Adrenal gland (tissue), 12 donors: ENCODE data around the gene DNAAF2. TPM values are rescaled to one million over a fixed set of nuclear protein-coding genes. Genes with fewer than 3 reads are reported as not detected.
"Not testable (repeated sequence)": the region's sequence is repeated elsewhere in the genome, so short reads cannot be mapped to it uniquely, and the experiment has no call there.

Experiments used
- DNase-seq, 7 donors: peaks; one replicate each; pipeline ENCODE4 v3.0.0-alpha.2; 2019 to 2020
- H3K27ac ChIP-seq, 5 donors: fragments of 200-600 bp; sonication (generic) in 4 of 5; 1 replicate in 3 of 5; 2 replicates in 2 of 5; pipeline versions ENCODE4 v1.5.1 to v1.8.0; 2016 to 2020; ENCODE audit warnings: mild to moderate bottlenecking in 1 of 5
- H3K27me3 ChIP-seq: fragments of 200-600 bp; 2 replicates; pipeline ENCODE4 v1.8.0; 2021
- H3K36me3 ChIP-seq, 2 donors: fragments of 200-600 bp; replicated peaks in 1 of 2; 1 replicate in 1 of 2; 2 replicates in 1 of 2; pipeline versions ENCODE4 v1.5.1 to v1.8.0; 2018 to 2022
- H3K4me1 ChIP-seq, 2 donors: fragments of 200-600 bp; replicated peaks in 1 of 2; 1 replicate in 1 of 2; 2 replicates in 1 of 2; pipeline versions ENCODE4 v1.5.1 to v1.8.0; 2018 to 2021
- H3K4me3 ChIP-seq, 4 donors: fragments of 200-600 bp; sonication (generic) in 3 of 4; one replicate each; pipeline ENCODE4 v1.5.1; 2016 to 2018
- H3K9me3 ChIP-seq, 3 donors: fragments of 200-600 bp; sonication (generic) in 1 of 3; replicated peaks in 1 of 3; 1 replicate in 2 of 3; 2 replicates in 1 of 3; pipeline versions ENCODE4 v1.5.1 to v1.8.0; 2016 to 2021
- CTCF ChIP-seq, 6 experiments: fragments of 450-650 bp in 4 of 6; fragments of 200-600 bp in 2 of 6; sonication (generic) in 1 of 6; IDR thresholded peaks; 1 replicate in 5 of 6; 2 replicates in 1 of 6; pipeline versions ENCODE4 v1.5.1 to v1.8.0; 2016 to 2021; ENCODE audit warnings: antibody characterized with exemption in 6 of 6, mild to moderate bottlenecking in 2 of 6, moderate library complexity in 1 of 6
- POLR2A ChIP-seq, 2 donors: fragments of 450-650 bp; IDR thresholded peaks; one replicate each; pipeline ENCODE4 v1.6.1; 2017; ENCODE audit warnings: antibody characterized with exemption in 2 of 2, mild to moderate bottlenecking in 2 of 2, moderate library complexity in 1 of 2
- WGBS, 4 donors: extraction: QIAGEN DNeasy Blood & Tissue Kit in 2 of 4; methylation state at CpG; one replicate each; pipeline versions ENCODE4 v1.1.5 to v1.1.7; 2013 to 2017; 5-methylcytosine and 5-hydroxymethylcytosine counted together
- intact Hi-C, 2 donors: fragments of 100-400 bp; cut with DNase I; formaldehyde crosslinking; loops; one replicate each; pipeline versions ENCODE4 v1.14.1 to v1.15.0; 2022 to 2023
- polyA plus RNA-seq, 3 donors: library from polyadenylated mRNA; stranded (reverse); fragments of 200-250 nt in 2 of 3; fragments of 350-450 nt in 1 of 3; fragmentation: Illumina TruSeq in 1 of 3; extraction: RNeasy Lipid Tissue Mini Kit (QIAGEN cat#74804) in 1 of 3; gene quantifications; one replicate each; pipeline ENCODE4 v1.2.3, GENCODE V29; 2013 to 2014
- total RNA-seq, 9 donors: library from RNA; depleted of rRNA in 4 of 9; stranded (reverse); fragments of >200 nt in 4 of 9; fragments of 120-200 nt in 1 of 9; fragmentation: NEBNext Ultra II Directional in 1 of 9; extraction: Animal tissue kit (Norgen Biotek cat#: 25700) in 1 of 9; gene quantifications; one replicate each; pipeline versions ENCODE4 v1.1.0 to v1.2.4, GENCODE V29; 2013 to 2023
- donor health status: healthy with polysubstance abuse.
- donor health status: Bipolar disorder and iron deficiency.
- donor health status: DM: yes; HTN: yes; CAD: no.
- donor health status: DM: no; HTN: no; CAD: no.
- donor health status: DM: no; HTN: no; CAD: no.
- donor health status: DM: yes; HTN: yes; CAD: no.

DNAAF2 gene
- total and polyA plus RNA-seq, 12 donors: 4.2 to 11.7 (median 7.3) TPM

GRCh38 chr14:49673586-49673985, 38.5 kb upstream of the DNAAF2 start:
- H3K4me3 ChIP-seq: no peak overlapping the region
- TF ChIP-seq CTCF (IDR thresholded peaks at IDR 0.05) (no peak), POLR2A (IDR thresholded peaks at IDR 0.05) (no peak)
- H3K27me3 ChIP-seq: no peaks in the 10 kb centered on the region
- H3K9me3 ChIP-seq: no peaks in the 10 kb centered on the region
- no peaks in the 10 kb centered on the region for H3K36me3 ChIP-seq
- DNase-seq: no peak
- no peak overlapping the region for H3K27ac ChIP-seq
- intact Hi-C loops: no loop called here
- no peaks in the 10 kb centered on the region for H3K4me1 ChIP-seq
- 96 to 97% (median 97%) methylated on average over 2 of the region's 2 CpGs for WGBS, 4 donors

GRCh38 chr14:49670475-49670874, 35.4 kb upstream of the DNAAF2 start:
- no peaks in the 10 kb centered on the region for H3K9me3 ChIP-seq
- no peak for TF ChIP-seq CTCF (IDR thresholded peaks at IDR 0.05)
- no peaks in the 10 kb centered on the region for H3K36me3 ChIP-seq
- H3K27me3 ChIP-seq: no peaks in the 10 kb centered on the region
- no peak overlapping the region for H3K27ac ChIP-seq
- no peak overlapping the region for H3K4me3 ChIP-seq
- no peaks in the 10 kb centered on the region for H3K4me1 ChIP-seq
- DNase-seq: no peak
- intact Hi-C loops: no loop called here

GRCh38 chr14:49659526-49660455, 24.7 kb upstream of the DNAAF2 start:
- Histone ChIP-seq H3K4me3 (no peak overlapping the region), H3K27ac (no peak overlapping the region), H3K4me1 (no peaks in the 10 kb centered on the region), H3K9me3 (no peaks in the 10 kb centered on the region), H3K36me3 (no peaks in the 10 kb centered on the region), H3K27me3 (no peaks in the 10 kb centered on the region)
- no peak for DNase-seq
- intact Hi-C loops: no loop called here
- TF ChIP-seq POLR2A (IDR thresholded peaks at IDR 0.05) (no peak), CTCF (IDR thresholded peaks at IDR 0.05) (no peak)
- 91 to 99% (median 95%) methylated on average over 2 of the region's 2 CpGs for WGBS, 4 donors

GRCh38 chr14:49657500-49657899, 22.5 kb upstream of the DNAAF2 start:
- DNase-seq, H3K36me3 ChIP-seq, H3K4me1 ChIP-seq, H3K9me3 ChIP-seq, H3K27ac ChIP-seq, H3K4me3 ChIP-seq, H3K27me3 ChIP-seq, intact Hi-C loops: not testable (repeated sequence)
- 60 to 76% (median 71%) methylated on average over 6 of the region's 6 CpGs for WGBS, 4 donors

- H3K36me3 ChIP-seq: no peaks in the 10 kb centered on the region
- H3K27ac ChIP-seq: no peak overlapping the region
- no peaks in the 10 kb centered on the region for H3K4me1 ChIP-seq
- intact Hi-C loops: no loop called here
- TF ChIP-seq POLR2A (IDR thresholded peaks at IDR 0.05): no peak
- no peak for TF ChIP-seq CTCF (IDR thresholded peaks at IDR 0.05)
- no peaks in the 10 kb centered on the region for H3K27me3 ChIP-seq
- DNase-seq: no peak
- no peaks in the 10 kb centered on the region for H3K9me3 ChIP-seq
- no peak overlapping the region for H3K4me3 ChIP-seq
- 93 to 96% (median 94%) methylated on average over 3 of the region's 3 CpGs for WGBS, 4 donors
These were observed 19.5 kb upstream of the DNAAF2 start for GRCh38 chr14:49654511-49654910.
